BLaER1 treated with 17β-estradiol and CSF1 and Interleukin-3, amounts not matched to agents 10 nM and 100 nM (cell line): ENCODE data around the gene GID8.
"Not testable (repeated sequence)": the region's sequence is repeated elsewhere in the genome, so short reads cannot be mapped to it uniquely, and the experiment has no call there.

Experiments
- H3K27ac ChIP-seq, 11 experiments: shearing (Covaris generic); formaldehyde crosslinking; 2 replicates each; pipeline ENCODE4 v1.8.1; 2022
- H3K27me3 ChIP-seq, 11 experiments: shearing (Covaris generic); formaldehyde crosslinking; 2 replicates each; pipeline ENCODE4 v1.8.1; 2022
- H3K36me3 ChIP-seq, 11 experiments: shearing (Covaris generic); formaldehyde crosslinking; 2 replicates each; pipeline ENCODE4 v1.8.1; 2022
- H3K4me1 ChIP-seq, 10 experiments: shearing (Covaris generic); formaldehyde crosslinking; 2 replicates each; pipeline ENCODE4 v1.8.1; 2022
- H3K4me2 ChIP-seq, 11 experiments: shearing (Covaris generic); formaldehyde crosslinking; 2 replicates each; pipeline ENCODE4 v1.8.1; 2022
- H3K4me3 ChIP-seq, 10 experiments: shearing (Covaris generic); formaldehyde crosslinking; 2 replicates each; pipeline ENCODE4 v1.8.1; 2022
- H3K9ac ChIP-seq, 11 experiments: shearing (Covaris generic); formaldehyde crosslinking; 2 replicates each; pipeline ENCODE4 v1.8.1; 2022
- H3K9me3 ChIP-seq, 11 experiments: shearing (Covaris generic); formaldehyde crosslinking; replicated peaks in 1 of 11; 2 replicates each; pipeline ENCODE4 v1.8.1; 2022
- H4K20me1 ChIP-seq, 11 experiments: shearing (Covaris generic); formaldehyde crosslinking; 2 replicates each; pipeline ENCODE4 v1.8.1; 2022
- Cebpa-rat ChIP-seq, 11 experiments: shearing (Covaris generic); IDR thresholded peaks; 2 replicates each; pipeline ENCODE4 v1.8.1; 2022

GID8 gene

GRCh38 chr20:62922451-62922921 is 15.5 kb upstream of the GID8 start:
- H3K4me1 ChIP-seq = peaks cover 79 to 86% (median 83%) of the 10 kb centered on the region in 10 experiments
- H3K27me3 ChIP-seq = no peaks in the 10 kb centered on the region
- H4K20me1 ChIP-seq = peaks cover 83 to 95% (median 93%) of the 10 kb centered on the region in 11 experiments
- H3K36me3 ChIP-seq = peaks cover 0 to 7% (median 0%) of the 10 kb centered on the region in 11 experiments; a peak in 5 of 22 replicates
- TF ChIP-seq Cebpa-rat (IDR thresholded peaks at IDR 0.05) = no peak
- peak overlapping the region in 4 of 11 experiments; percentile 1 to 42 (median 28); a peak in 6 of 22 replicates for H3K9ac ChIP-seq
- H3K9me3 ChIP-seq = no peaks in the 10 kb centered on the region
- H3K27ac ChIP-seq = peak overlapping the region in 1 of 11 experiments; percentile 1; a peak in 1 of 22 replicates
- no peak overlapping the region for H3K4me3 ChIP-seq
- H3K4me2 ChIP-seq = peak overlapping the region; percentile 48 to 98 (median 93); a peak in 21 of 22 replicates

DNA sequence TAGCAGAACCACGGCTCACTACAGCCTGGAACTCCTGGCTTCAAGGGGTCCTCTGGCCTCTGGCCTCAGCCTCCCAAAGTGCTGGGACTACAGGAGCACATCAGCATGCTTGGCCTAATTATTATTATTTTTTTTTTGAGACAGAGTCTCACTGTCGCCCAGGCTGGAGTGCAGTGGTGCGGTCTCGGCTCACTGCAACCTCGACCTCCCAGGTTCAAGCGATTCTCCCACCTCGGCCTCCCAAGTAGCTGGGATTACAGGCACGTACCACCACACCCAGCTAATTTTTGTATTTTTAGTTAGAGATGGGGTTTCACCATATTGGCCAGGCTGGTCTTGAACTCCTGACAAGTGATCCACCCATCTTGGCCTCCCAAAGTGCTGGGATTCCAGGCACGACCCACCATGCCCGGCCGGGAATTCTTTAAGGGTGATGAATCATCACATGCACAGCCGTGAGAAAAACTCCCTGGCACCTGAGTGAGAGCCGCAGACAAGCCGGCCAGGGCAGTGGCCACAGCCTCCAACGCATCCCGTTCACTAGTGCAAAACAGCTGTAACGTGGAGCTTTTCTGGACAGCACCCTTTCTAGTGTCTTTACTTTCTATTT is 14.8 kb upstream of the GID8 start:
- not testable (repeated sequence) for H3K9me3 ChIP-seq, H3K27me3 ChIP-seq, H3K4me3 ChIP-seq
- peaks cover 0 to 11% (median 0%) of the 10 kb centered on the region in 11 experiments; a peak in 4 of 22 replicates for H3K36me3 ChIP-seq
- H3K4me2 ChIP-seq = peak overlapping the region; percentile 48 to 98 (median 93)
- H3K27ac ChIP-seq = 0 out of 22 replicates have a peak overlapping the region, but pooled peaks of 1 of the 11 experiments have one; percentile 1
- H4K20me1 ChIP-seq = peaks cover 83 to 95% (median 93%) of the 10 kb centered on the region in 11 experiments
- H3K4me1 ChIP-seq = peaks cover 79 to 86% (median 83%) of the 10 kb centered on the region in 10 experiments
- H3K9ac ChIP-seq = peak overlapping the region in 4 of 11 experiments; percentile 1 to 95 (median 40); a peak in 6 of 22 replicates

DNA sequence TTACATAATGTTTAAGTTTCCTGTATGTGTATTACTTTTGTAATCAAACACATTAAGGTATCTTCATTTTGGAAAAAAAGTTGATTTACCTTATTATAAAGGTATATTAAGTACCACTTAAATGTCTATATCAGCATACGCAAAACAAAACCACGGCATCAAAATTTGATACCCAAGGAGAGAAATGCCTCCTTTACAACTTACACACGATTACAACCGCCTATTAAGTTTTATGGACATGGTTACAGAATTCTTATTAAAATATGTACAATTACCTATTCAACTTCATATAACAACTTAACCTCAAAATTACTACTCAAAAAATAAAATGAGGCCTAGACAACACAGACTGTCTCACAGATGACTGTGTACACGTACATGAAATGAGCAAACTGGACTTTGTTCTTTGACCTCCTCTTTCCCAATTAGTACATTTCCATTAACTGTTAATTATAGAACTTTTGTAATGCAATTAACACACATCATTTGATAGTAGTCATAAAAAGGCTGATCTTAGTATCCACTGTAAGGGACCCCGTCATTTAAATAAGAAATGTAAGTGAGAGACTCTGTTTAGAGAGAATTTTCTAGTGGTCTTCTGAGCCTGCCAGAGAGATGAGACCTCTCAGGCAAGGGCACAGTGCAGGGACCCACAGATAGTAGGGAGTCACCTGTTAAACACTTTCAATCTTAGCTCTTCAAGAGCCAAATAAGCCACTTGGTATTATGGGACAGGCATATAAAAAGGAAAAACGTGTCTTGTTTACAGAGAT is 14.1 kb upstream of the GID8 start:
- peak overlapping the region; percentile 89 to 99 (median 93) for H3K4me2 ChIP-seq
- peaks cover 78 to 95% (median 92%) of the 10 kb centered on the region in 11 experiments for H4K20me1 ChIP-seq
- peaks cover 74 to 86% (median 82%) of the 10 kb centered on the region in 10 experiments for H3K4me1 ChIP-seq
- H3K36me3 ChIP-seq = peaks cover 0 to 11% (median 0%) of the 10 kb centered on the region in 11 experiments; a peak in 4 of 22 replicates
- no peak for TF ChIP-seq Cebpa-rat (IDR thresholded peaks at IDR 0.05)
- H3K27me3 ChIP-seq = no peaks in the 10 kb centered on the region
- peak overlapping the region in 5 of 11 experiments; percentile 10 to 96 (median 89); a peak in 3 of 22 replicates for H3K27ac ChIP-seq
- H3K4me3 ChIP-seq = peak overlapping the region; percentile 66 to 98 (median 92); a peak in 13 of 20 replicates
- H3K9me3 ChIP-seq = no peaks in the 10 kb centered on the region
- peak overlapping the region; percentile 92 to 98 (median 97); a peak in 20 of 22 replicates for H3K9ac ChIP-seq

DNA sequence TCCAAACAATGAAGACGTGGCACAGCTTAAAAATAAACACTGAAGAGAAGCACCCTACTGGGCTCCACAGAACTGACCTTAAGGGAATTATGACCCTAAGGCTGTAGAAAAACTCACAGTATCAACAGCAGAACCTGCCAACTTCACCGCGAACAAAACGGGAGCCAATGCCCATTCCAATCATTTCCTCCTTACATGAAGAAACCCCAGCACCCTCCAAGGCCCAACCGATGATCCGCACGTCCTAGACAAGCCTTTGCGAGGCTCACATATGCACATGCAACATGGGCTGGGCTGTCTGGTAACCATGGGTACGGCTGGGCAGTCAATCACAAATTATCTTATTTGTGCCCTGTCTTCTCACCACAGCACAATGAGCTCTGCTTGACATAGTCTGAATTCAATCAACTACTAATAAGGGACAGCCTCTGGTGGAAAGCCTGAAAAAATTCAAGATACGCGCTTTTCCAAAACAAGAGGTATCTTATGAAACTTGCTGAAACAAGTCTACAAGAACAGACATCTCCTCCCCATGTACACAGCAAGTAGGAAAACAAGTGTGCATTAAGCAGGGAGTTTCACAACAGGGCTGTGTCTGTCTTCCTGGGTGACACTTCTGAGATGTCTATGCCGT is 13.4 kb upstream of the GID8 start:
- Histone ChIP-seq H3K4me2 (peak overlapping the region; percentile 89 to 99 (median 93)), H3K4me1 (peaks cover 67 to 82% (median 79%) of the 10 kb centered on the region in 10 experiments), H4K20me1 (peaks cover 71 to 95% (median 91%) of the 10 kb centered on the region in 11 experiments), H3K36me3 (peaks cover 0 to 11% (median 0%) of the 10 kb centered on the region in 11 experiments; a peak in 4 of 22 replicates), H3K9me3 (no peaks in the 10 kb centered on the region), H3K4me3 (peak overlapping the region; percentile 66 to 98 (median 92)), H3K9ac (peak overlapping the region; percentile 92 to 98 (median 97)), H3K27ac (peak overlapping the region in 10 of 11 experiments; percentile 89 to 96 (median 94); a peak in 17 of 22 replicates), H3K27me3 (no peaks in the 10 kb centered on the region)
- no peak for TF ChIP-seq Cebpa-rat (IDR thresholded peaks at IDR 0.05)

DNA sequence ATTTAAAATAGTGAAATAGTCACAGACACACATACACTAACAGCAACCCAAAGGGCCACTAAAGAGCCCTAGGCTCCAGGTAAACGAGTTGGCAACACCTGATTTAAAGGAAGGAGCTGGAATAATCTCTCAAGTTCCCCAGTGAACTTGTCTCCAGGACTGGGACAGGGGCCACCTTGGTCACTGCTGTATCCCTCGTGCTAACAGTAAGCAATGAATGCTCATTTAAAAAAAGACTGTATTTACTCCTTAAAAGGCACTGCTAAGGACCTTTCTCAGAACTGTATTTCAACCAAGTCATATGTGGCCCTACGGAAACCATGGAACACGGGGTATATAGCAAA is 12.9 kb upstream of the GID8 start:
- Histone ChIP-seq H3K9me3 (no peaks in the 10 kb centered on the region), H3K27me3 (no peaks in the 10 kb centered on the region), H3K4me1 (peaks cover 67 to 82% (median 79%) of the 10 kb centered on the region in 10 experiments), H3K9ac (peak overlapping the region; percentile 92 to 98 (median 97)), H3K4me3 (peak overlapping the region; percentile 66 to 98 (median 92)), H3K27ac (peak overlapping the region; percentile 89 to 96 (median 94); a peak in 21 of 22 replicates), H4K20me1 (peaks cover 66 to 95% (median 91%) of the 10 kb centered on the region in 11 experiments), H3K36me3 (peaks cover 0 to 10% (median 0%) of the 10 kb centered on the region in 11 experiments; a peak in 4 of 22 replicates), H3K4me2 (peak overlapping the region; percentile 89 to 99 (median 93))
- TF ChIP-seq Cebpa-rat (IDR thresholded peaks at IDR 0.05) = no peak

DNA sequence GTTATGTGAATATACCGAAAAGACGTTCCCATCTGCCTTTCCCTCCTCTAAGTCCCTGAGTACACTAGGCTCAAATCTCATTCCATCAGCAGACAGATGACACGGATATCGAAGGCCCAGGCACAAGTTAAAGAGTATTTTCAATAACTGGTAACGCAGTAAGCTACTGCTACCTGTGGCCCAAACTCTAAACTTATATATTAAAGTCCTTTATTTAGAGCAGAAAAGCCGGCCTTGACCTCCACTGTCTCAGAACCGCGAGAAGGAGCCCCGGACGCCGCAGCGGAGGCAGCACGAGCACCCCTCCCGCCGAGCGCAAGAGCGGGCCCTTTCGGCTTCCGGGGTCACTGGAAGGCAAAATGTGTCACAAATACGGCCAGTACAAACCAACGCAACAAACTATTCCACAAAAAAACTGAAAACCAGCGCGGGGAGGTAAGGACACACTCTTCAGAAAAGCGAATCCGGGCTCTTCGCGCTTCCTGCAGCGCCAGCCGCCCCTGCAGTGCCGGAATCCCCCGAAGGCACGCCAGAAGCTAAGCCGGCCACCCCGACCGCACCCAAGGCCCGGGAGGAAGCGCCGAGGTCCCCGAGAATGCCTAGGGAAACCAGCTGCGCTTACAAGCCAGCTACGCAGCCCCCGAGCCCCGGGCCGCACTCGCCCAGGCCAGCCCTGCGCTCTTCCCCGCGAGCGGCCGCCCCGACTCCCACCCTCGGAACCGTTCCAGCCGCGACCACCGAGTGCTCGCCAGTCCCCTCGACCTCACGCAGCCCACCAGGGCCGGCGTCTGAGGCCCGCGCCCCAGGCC is 12.3 kb upstream of the GID8 start:
- peak overlapping the region; percentile 66 to 98 (median 92) for H3K4me3 ChIP-seq
- peak overlapping the region; percentile 89 to 96 (median 94) for H3K27ac ChIP-seq
- H4K20me1 ChIP-seq = peaks cover 66 to 95% (median 91%) of the 10 kb centered on the region in 11 experiments

DNA sequence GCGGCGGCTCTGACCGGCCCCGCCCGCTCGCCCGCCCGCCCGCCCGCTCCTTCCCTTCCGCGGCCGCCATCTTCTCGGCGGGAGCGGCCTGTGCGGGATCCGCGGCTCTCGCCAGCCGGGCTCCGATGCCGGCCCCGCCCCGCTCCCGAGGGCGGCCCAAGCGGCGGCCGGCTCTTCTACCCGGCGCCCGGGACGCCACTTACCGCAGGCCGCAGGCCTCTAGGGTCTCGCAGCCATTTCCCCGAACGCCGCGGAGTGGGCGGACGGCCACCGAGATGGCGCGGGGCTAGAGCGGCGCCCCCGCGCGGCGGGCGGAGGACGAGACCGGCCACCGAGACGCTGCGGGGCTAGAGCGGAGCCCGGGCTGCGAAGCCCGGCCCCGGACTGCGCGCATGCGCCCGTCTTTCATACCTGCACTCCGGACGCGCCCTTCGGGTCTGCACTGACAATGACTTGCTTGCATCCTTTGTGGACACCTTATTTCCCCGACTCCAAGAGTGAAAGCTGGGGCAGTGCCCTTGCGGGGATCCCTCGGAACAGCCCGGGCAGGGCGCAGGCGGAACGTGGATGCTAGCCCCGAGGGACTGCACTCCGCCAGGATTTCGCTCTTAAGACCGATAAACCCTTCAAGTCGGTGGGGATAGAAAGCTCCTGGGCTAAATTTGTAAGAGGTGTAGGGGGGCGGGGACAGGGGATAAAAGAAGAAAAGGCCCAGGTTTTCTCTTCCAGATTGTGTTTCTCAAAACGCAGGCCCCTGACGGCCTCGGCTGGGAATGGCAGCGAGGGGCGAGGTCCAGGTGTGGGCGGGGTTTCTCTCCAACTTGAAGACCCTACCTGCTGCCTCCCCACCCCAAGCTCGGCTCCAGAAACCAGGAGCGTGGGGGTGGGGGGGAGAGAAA is 11.5 kb upstream of the GID8 start, which contains the start of gene DIDO1:
Gene DIDO1 (minus strand): TSS at position 277 of the 899 bp plus-strand sequence.
- peaks cover 0 to 8% (median 0%) of the 10 kb centered on the region in 11 experiments; a peak in 6 of 22 replicates for H3K36me3 ChIP-seq
- TF ChIP-seq Cebpa-rat (IDR thresholded peaks at IDR 0.05) = no peak
- H3K9ac ChIP-seq = peak within 1 kb of the TSS; percentile 92 to 98 (median 97)
- peaks cover 67 to 82% (median 79%) of the 10 kb centered on the region in 10 experiments for H3K4me1 ChIP-seq
- peak within 1 kb of the TSS; percentile 89 to 96 (median 94) for H3K27ac ChIP-seq
- H3K9me3 ChIP-seq = no peaks in the 10 kb centered on the region
- peak within 1 kb of the TSS; percentile 66 to 98 (median 92) for H3K4me3 ChIP-seq
- no peaks in the 10 kb centered on the region for H3K27me3 ChIP-seq
- H4K20me1 ChIP-seq = peaks cover 66 to 95% (median 91%) of the 10 kb centered on the region in 11 experiments
- peak within 1 kb of the TSS; percentile 93 to 100 (median 98) for H3K4me2 ChIP-seq

More for the DNA sequence above, 12.3 kb upstream of the GID8 start:
- peak overlapping the region; percentile 92 to 98 (median 97) for H3K9ac ChIP-seq
- H3K36me3 ChIP-seq = peaks cover 0 to 7% (median 0%) of the 10 kb centered on the region in 11 experiments; a peak in 4 of 22 replicates
- peaks cover 67 to 82% (median 79%) of the 10 kb centered on the region in 10 experiments for H3K4me1 ChIP-seq
- H3K4me2 ChIP-seq = peak overlapping the region; percentile 89 to 99 (median 93)
- no peaks in the 10 kb centered on the region for H3K9me3 ChIP-seq
- H3K27me3 ChIP-seq = no peaks in the 10 kb centered on the region
- no peak for TF ChIP-seq Cebpa-rat (IDR thresholded peaks at IDR 0.05)
